H1 (cell line): ENCODE data around the gene SLC35F3. TPM values are rescaled to one million over a fixed set of nuclear protein-coding genes. Genes with fewer than 3 reads are reported as not detected.

Source experiments
- CTCF ChIA-PET: fragments of 300-600 bp; sonication (Branson Sonifier 250); formaldehyde crosslinking; loops from one replicate; lab custom pipeline; 2021; ENCODE audit not compliant: partially characterized antibody; lab: Charles Lee
- POLR2A ChIA-PET: fragments of 300-600 bp; sonication (Branson Sonifier 250); formaldehyde crosslinking; loops from one replicate; lab custom pipeline; 2021; ENCODE audit warnings: inconsistent platforms; ENCODE audit not compliant: partially characterized antibody; lab: Charles Lee
- DNase-seq, 2 experiments: peaks; one replicate each; pipeline versions ENCODE4 v3.0.0 to v3.0.0-alpha.2; 2010 to 2022; ENCODE audit warnings: low spot score in 2 of 2, low read depth in 1 of 2, mixed read lengths in 1 of 2
- FAIRE-seq: peaks from 2 replicates; lab custom pipeline; 2011; peaks lifted over from hg19 to GRCh38; lab: Jason Lieb, UNC
- H2AFZ ChIP-seq: 2 replicates; pipeline ENCODE4 v1.8.1; 2012; ENCODE audit warnings: low read length, inconsistent platforms
- H2AK5ac ChIP-seq: 2 replicates; pipeline ENCODE4 v1.6.1; 2013; ENCODE audit warnings: low read depth, low read length
- H2BK120ac ChIP-seq: replicated peaks from 2 replicates; pipeline ENCODE3; 2013; ENCODE audit warnings: low read depth, low read length, inconsistent platforms
- H2BK12ac ChIP-seq: 2 replicates; pipeline ENCODE4 v1.6.1; 2013; ENCODE audit warnings: low read depth, low read length
- H2BK15ac ChIP-seq: 2 replicates; pipeline ENCODE4 v1.6.1; 2013; ENCODE audit warnings: low read length
- H2BK20ac ChIP-seq: 2 replicates; pipeline ENCODE4 v1.6.1; 2013; ENCODE audit warnings: low read length
- H2BK5ac ChIP-seq: 2 replicates; pipeline ENCODE4 v1.6.1; 2013; ENCODE audit warnings: low read depth, low read length
- H3K14ac ChIP-seq: 2 replicates; pipeline ENCODE4 v1.6.1; 2013; ENCODE audit warnings: inconsistent platforms; ENCODE audit not compliant: insufficient read length
- H3K18ac ChIP-seq: 2 replicates; pipeline ENCODE4 v1.6.1; 2013; ENCODE audit warnings: low read length; ENCODE audit errors: extremely low read depth
- H3K23ac ChIP-seq: 2 replicates; pipeline ENCODE4 v1.6.1; 2013; ENCODE audit warnings: inconsistent platforms; ENCODE audit not compliant: insufficient read length
- H3K23me2 ChIP-seq: 2 replicates; pipeline ENCODE4 v1.6.1; 2013; ENCODE audit warnings: low read depth, low read length
- H3K27ac ChIP-seq: 2 replicates; pipeline ENCODE4 v1.6.1; 2011; ENCODE audit warnings: low read depth, low read length, inconsistent platforms
- H3K27me3 ChIP-seq, 4 experiments: replicated peaks in 1 of 4; 1 replicate in 1 of 4; 2 replicates in 3 of 4; pipeline versions ENCODE4 v1.6.1 to v1.8.1; 2011 to 2013; ENCODE audit warnings: low read length in 3 of 4, mild to moderate bottlenecking in 3 of 4, inconsistent platforms in 2 of 4, mixed read lengths in 2 of 4, moderate library complexity in 1 of 4; ENCODE audit not compliant: control insufficient read depth in 3 of 4, insufficient read depth in 3 of 4; ENCODE audit errors: extremely low read depth in 1 of 4
- H3K36me3 ChIP-seq, 4 experiments: 2 replicates each; pipeline versions ENCODE4 v1.6.1 to v1.8.1; 2011 to 2013; ENCODE audit warnings: mild to moderate bottlenecking in 4 of 4, low read length in 3 of 4, moderate library complexity in 2 of 4, control low read depth in 1 of 4, inconsistent platforms in 1 of 4; ENCODE audit not compliant: insufficient read depth in 4 of 4, control insufficient read depth in 2 of 4
- H3K4ac ChIP-seq: replicated peaks from 2 replicates; pipeline ENCODE3; 2013; ENCODE audit warnings: low read length, low read depth, mixed read lengths, inconsistent platforms; ENCODE audit not compliant: insufficient read length
- H3K4me1 ChIP-seq, 4 experiments: replicated peaks in 1 of 4; 1 replicate in 1 of 4; 2 replicates in 3 of 4; pipeline versions ENCODE4 v1.6.1 to v1.8.1; 2011 to 2013; ENCODE audit warnings: low read length in 3 of 4, inconsistent platforms in 2 of 4, mixed read lengths in 1 of 4; ENCODE audit not compliant: insufficient read depth in 4 of 4, control insufficient read depth in 3 of 4
- H3K4me2 ChIP-seq, 2 experiments: 2 replicates each; pipeline versions ENCODE4 v1.6.1 to v1.8.1; 2011 to 2013; ENCODE audit warnings: low read depth in 2 of 2, low read length in 2 of 2, control low read depth in 1 of 2, inconsistent platforms in 1 of 2, mild to moderate bottlenecking in 1 of 2; ENCODE audit not compliant: insufficient read depth in 1 of 2
- H3K4me3 ChIP-seq, 4 experiments: fragments of 200-600, 300-600 bp in 1 of 4; sonication (generic), shearing (Covaris generic), sonication (Bioruptor Twin) in 1 of 4; 2 replicates each; pipeline versions ENCODE4 v1.5.1 to v1.8.1; 2011 to 2016; ENCODE audit warnings: low read length in 4 of 4, low read depth in 3 of 4, control low read depth in 2 of 4, inconsistent platforms in 2 of 4, mild to moderate bottlenecking in 2 of 4, mixed read lengths in 1 of 4, moderate library complexity in 1 of 4; ENCODE audit not compliant: insufficient read depth in 2 of 4; ENCODE audit errors: extremely low read depth in 1 of 4
- H3K56ac ChIP-seq: replicated peaks from 2 replicates; pipeline ENCODE3; 2013; ENCODE audit warnings: low read depth, mild to moderate bottlenecking, mixed read lengths, low read length, inconsistent platforms; ENCODE audit not compliant: insufficient read length
- H3K79me1 ChIP-seq: 2 replicates; pipeline ENCODE4 v1.6.1; 2013; ENCODE audit warnings: low read depth, low read length, control low read depth
- H3K79me2 ChIP-seq, 2 experiments: 2 replicates each; pipeline versions ENCODE4 v1.6.1 to v1.8.1; 2012 to 2013; ENCODE audit warnings: low read length in 2 of 2, mild to moderate bottlenecking in 2 of 2, inconsistent platforms in 1 of 2; ENCODE audit not compliant: insufficient read depth in 2 of 2, control insufficient read depth in 1 of 2
- H3K9ac ChIP-seq, 4 experiments: replicated peaks in 1 of 4; 1 replicate in 1 of 4; 2 replicates in 3 of 4; pipeline versions ENCODE4 v1.6.1 to v1.8.1; 2011 to 2013; ENCODE audit warnings: low read depth in 3 of 4, low read length in 3 of 4, control low read depth in 2 of 4, mild to moderate bottlenecking in 2 of 4, moderate library complexity in 2 of 4, inconsistent platforms in 1 of 4; ENCODE audit errors: extremely low read depth in 1 of 4
- H3K9me3 ChIP-seq, 2 experiments: 2 replicates each; pipeline versions ENCODE4 v1.6.1 to v1.8.1; 2012 to 2013; ENCODE audit warnings: mild to moderate bottlenecking in 2 of 2, moderate library complexity in 2 of 2, control low read depth in 1 of 2, inconsistent platforms in 1 of 2, low read depth in 1 of 2, low read length in 1 of 2, mixed read lengths in 1 of 2; ENCODE audit not compliant: insufficient read depth in 2 of 2
- H4K20me1 ChIP-seq, 2 experiments: replicated peaks in 1 of 2; 2 replicates each; pipeline versions ENCODE3 to v1.8.1; 2011 to 2013; ENCODE audit warnings: inconsistent platforms in 2 of 2, low read length in 2 of 2, mild to moderate bottlenecking in 1 of 2; ENCODE audit not compliant: insufficient read depth in 2 of 2, control insufficient read depth in 1 of 2
- H4K5ac ChIP-seq: 2 replicates; pipeline ENCODE4 v1.6.1; 2013; ENCODE audit warnings: low read length, low read depth, mixed read lengths, inconsistent platforms; ENCODE audit not compliant: insufficient read length
- H4K8ac ChIP-seq: 2 replicates; pipeline ENCODE4 v1.8.0; 2013; ENCODE audit warnings: mild to moderate bottlenecking, moderate library complexity, low read length, inconsistent platforms; ENCODE audit not compliant: insufficient read depth; ENCODE audit errors: extremely low read depth
- H4K91ac ChIP-seq: replicated peaks from 2 replicates; pipeline ENCODE3; 2013; ENCODE audit warnings: low read length, mixed read lengths, inconsistent platforms; ENCODE audit not compliant: insufficient read length
- SP2 ChIP-seq: IDR thresholded peaks from 2 replicates; pipeline ENCODE4 v1.6.1; 2012; ENCODE audit warnings: mild to moderate bottlenecking, low read length, inconsistent platforms
- WGBS, 2 experiments: shearing (Covaris generic) in 1 of 2; methylation state at CpG; one replicate each; pipeline versions ENCODE4 v1.1.6 to v1.1.7; 2013 to 2015; ENCODE audit warnings: low lambda C conversion rate in 2 of 2, mixed read lengths in 2 of 2, inconsistent platforms in 1 of 2, low coverage in 1 of 2, missing lambda C conversion rate in 1 of 2; ENCODE audit not compliant: insufficient replicate concordance in 2 of 2, insufficient coverage in 1 of 2, insufficient read length in 1 of 2; ENCODE audit errors: extremely low coverage in 1 of 2, missing lambda C conversion rate in 1 of 2; 5-methylcytosine and 5-hydroxymethylcytosine counted together
- polyA plus RNA-seq, 7 experiments: library from polyadenylated mRNA; depleted of rRNA in 3 of 7; stranded (reverse) in 5 of 7; unstranded in 2 of 7; fragments of >200 nt in 5 of 7; fragments of 200-250 nt in 2 of 7; gene quantifications; 1 replicate in 5 of 7; 2 replicates in 1 of 7; 4 replicates in 1 of 7; pipeline versions ENCODE4 v1.2.1 to v1.2.3, GENCODE V29; 2011 to 2013; ENCODE audit warnings: missing spikeins in 2 of 7, mixed read lengths in 2 of 7
- total RNA-seq: library from RNA; stranded (reverse); fragmentation: NEBNext Ultra II Directional; extraction: Animal tissue kit (Norgen Biotek cat#: 25700); gene quantifications from 2 replicates; pipeline ENCODE4 v1.2.1, GENCODE V29; 2021

Gene SLC35F3
- total and polyA plus RNA-seq, 2 of the 8 experiments (the other 6 are each of a cell fraction or from before 2014, with no cell fraction given) = 0.78 to 1.2 TPM

GRCh38 chr1:234327577-234328164 lies 423.2 kb downstream of the SLC35F3 start:
- FAIRE-seq (no peak), DNase-seq (no peak)
- no peak overlapping the region for H2AFZ ChIP-seq
- H3K23ac ChIP-seq = no peak overlapping the region
- no peaks in the 10 kb centered on the region for H3K27me3 ChIP-seq
- no peak overlapping the region for H3K56ac ChIP-seq
- no peaks in the 10 kb centered on the region for H4K20me1 ChIP-seq
- 92% methylated on average over 9 of the region's 9 CpGs; no CpG with 5 or more reads in 1 of the 2 experiments for WGBS, 2 experiments
- H3K9me3 ChIP-seq = no peaks in the 10 kb centered on the region
- CTCF ChIA-PET = interaction anchor here (1.0 to 9.1 kb wide), 21 partner anchors 9 to 216 kb away, joined by 3 to 146 read pairs (median 4); partner anchors contain the start of gene COA6
- no peak overlapping the region for H2BK15ac ChIP-seq
- H3K79me1 ChIP-seq = no peaks in the 10 kb centered on the region
- no peaks in the 10 kb centered on the region for H3K79me2 ChIP-seq
- H4K5ac ChIP-seq = no peak overlapping the region
- H2BK120ac ChIP-seq = no peak overlapping the region
- no peaks in the 10 kb centered on the region for H3K23me2 ChIP-seq
- no peak overlapping the region for H3K18ac ChIP-seq
- no peak overlapping the region for H3K4ac ChIP-seq
- H2AK5ac ChIP-seq = no peak overlapping the region
- H4K8ac ChIP-seq = no peak overlapping the region
- no peak overlapping the region for H4K91ac ChIP-seq
- no peak overlapping the region for H2BK12ac ChIP-seq
- no peaks in the 10 kb centered on the region for H3K36me3 ChIP-seq
- no peak overlapping the region for H2BK20ac ChIP-seq
- TF ChIP-seq SP2 = no peak
- H3K4me2 ChIP-seq = no peak overlapping the region
- no peak overlapping the region for H3K27ac ChIP-seq
- H3K9ac ChIP-seq = no peak overlapping the region
- no peak overlapping the region for H2BK5ac ChIP-seq
- H3K14ac ChIP-seq = no peak overlapping the region
- peaks cover 0 to 3% (median under 1%) of the 10 kb centered on the region in 4 experiments; a peak in 1 of 7 replicates for H3K4me1 ChIP-seq
- POLR2A ChIA-PET = interaction anchor here (0.8 kb wide), 1 partner anchor 150 kb away, joined by 3 read pairs; no protein-coding TSS in a partner anchor
- no peak overlapping the region for H3K4me3 ChIP-seq
